NAMALWA (cell line): ENCODE data around the gene C9orf72.
"Not testable (repeated sequence)": the region's sequence is repeated elsewhere in the genome, so short reads cannot be mapped to it uniquely, and the experiment has no call there.

ENCODE experiments used
- DNase-seq: peaks from one replicate; pipeline ENCODE4 v3.0.0-alpha.2; 2015; ENCODE audit warnings: low spot score

Gene C9orf72

DNA sequence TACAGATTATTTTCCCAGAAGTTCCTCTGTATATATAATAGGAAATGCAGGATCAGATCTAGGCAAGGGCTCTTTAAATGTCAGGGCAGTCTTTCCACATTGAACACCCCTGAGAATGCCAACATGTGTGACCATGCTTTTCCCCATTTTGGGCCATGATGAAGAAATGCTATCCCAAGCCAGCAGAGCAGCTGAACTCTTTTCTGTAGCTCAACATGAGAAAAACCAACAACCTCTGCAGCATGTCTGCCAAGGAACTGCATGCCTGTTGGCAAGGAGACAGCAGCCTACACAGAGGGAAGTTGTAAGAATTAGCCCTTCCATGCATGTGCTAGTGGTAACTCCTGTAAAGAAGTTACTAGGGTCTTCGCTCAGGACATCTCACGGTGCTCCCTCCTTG, 58.7 kb downstream of the C9orf72 start:
- no peak for DNase-seq

DNA sequence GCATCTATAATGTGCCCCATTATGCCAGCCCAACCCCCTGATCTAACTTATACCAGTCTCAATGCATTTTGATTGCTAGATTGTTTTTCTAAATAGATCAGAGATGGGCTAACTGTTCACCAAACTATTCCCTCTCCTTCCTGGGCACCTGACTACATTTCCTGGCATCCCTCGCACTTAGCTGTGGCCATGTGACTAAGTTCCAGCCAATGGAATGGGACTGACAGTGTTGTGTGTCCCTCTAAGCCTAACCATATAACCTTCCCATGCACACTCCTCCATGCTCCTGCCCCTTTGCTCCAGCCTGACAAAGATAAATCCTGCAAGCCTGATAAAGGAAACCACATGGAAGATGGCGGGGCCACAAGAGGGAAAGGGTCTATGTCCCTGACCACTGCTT, 61.5 kb downstream of the C9orf72 start:
- no peak for DNase-seq

DNA sequence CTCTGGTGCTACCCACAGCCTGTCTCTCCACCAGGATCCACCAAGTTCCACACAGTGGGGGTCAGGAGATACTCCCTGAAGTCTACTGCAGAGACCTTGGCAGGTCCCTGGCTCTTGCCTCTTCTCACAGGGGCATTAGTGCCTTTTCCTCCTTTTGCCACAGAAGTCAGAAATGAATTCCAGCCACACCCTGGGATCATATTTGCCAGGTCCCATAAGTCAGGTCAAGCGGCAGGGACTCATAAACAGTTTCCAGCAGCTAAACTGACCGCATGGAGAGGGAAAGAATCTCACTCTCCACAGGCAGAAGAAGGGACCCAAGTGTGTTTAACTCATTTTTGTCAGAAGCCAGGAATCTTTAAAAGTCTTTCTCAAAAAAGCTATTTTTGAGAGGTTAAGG, 62.5 kb downstream of the C9orf72 start:
- DNase-seq, result no peak

DNA sequence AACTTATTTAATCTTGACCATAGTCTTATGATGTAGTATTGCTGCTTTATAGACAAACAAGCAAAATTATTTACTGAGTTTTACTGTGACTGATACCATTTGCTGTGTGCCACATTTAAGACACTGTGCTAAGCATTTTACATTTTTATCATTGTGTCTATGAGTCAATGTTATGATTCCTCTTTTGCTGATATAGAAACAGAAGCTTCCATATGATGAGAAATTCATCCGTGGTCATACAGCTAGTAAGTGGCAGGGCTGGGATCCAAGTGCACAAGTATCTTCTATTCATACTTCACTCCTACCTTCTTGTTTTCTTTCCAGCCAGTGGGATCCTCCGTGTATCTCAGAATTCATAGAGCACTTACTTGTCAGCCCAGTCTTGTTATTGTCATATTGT, 66.3 kb downstream of the C9orf72 start:
- DNase-seq, result no peak

DNA sequence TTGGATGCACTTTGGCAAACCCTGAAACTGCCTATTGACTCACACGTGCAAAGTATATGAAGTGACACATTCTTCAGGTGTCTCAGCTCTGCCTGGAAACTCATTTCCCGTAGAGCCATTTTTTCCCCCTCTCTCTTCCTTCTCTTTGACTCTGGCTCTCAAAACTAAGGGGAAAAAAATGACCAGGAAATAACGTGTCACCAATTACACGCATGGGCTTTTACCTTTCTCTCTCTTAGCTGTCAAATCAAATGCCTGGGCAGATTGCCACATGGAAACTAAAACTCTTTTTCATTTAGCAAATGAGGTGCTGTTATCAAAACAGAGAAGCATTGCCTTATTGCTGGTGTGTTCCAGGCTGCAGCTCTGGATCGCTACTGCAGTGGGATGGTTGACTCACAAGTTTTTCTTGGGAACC, 67.5 kb downstream of the C9orf72 start:
- no peak for DNase-seq

DNA sequence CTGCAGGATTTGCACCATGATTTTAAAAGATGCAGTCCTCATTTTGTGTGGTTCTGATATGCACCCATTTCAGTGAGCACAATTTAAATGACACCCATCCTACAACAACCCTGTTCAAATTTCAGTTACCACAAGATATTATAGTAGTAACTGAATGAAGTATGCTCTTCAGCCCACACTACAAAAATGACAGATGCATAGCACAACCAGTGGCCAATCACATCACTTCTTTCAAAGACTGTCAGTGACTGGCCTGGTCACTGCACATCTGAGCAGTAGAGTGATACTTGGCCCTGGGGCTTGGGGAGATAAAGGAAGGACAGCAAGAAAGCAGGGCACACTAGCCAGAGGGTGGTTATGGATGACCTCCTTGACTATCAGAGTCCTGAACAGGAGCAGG, 69.0 kb downstream of the C9orf72 start:
- no peak for DNase-seq

DNA sequence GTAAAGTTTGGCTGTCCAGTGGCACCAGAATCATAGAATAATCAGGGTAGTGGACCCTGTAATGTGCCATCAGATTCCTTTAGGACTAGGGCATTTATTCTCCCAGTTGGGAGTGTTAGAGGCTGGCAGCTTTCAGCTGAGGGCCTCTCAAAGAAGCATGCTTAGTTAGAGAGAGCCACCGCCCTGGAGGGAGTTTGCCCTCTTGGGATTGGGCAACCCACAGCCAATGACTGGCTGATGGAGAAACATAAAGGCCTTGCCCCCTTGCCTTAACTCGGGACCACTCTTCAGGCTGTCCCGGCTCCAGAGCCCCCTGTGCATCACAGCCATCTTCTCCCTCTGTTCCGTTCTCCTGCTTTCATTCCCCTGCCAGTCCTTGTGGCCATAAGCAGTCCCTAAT, 69.7 kb downstream of the C9orf72 start:
- DNase-seq, result no peak

DNA sequence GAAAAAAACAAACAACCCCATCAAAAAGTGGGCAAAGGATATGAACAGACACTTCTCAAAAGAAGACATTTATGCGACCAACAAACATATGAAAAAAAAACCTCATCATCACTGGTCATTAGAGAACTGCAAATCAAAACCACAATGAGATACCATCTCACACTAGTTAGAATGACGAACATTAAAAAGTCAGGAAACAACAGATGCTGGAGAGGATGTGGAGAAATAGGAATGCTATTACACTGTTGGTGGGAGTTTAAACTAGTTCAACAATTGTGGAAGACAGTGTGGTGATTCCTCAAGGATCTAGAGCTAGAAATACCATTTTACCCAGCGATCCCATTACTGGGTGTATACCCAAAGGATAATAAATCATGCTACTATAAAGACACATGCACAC, 72.4 kb downstream of the C9orf72 start:
- DNase-seq, result not testable (repeated sequence)

DNA sequence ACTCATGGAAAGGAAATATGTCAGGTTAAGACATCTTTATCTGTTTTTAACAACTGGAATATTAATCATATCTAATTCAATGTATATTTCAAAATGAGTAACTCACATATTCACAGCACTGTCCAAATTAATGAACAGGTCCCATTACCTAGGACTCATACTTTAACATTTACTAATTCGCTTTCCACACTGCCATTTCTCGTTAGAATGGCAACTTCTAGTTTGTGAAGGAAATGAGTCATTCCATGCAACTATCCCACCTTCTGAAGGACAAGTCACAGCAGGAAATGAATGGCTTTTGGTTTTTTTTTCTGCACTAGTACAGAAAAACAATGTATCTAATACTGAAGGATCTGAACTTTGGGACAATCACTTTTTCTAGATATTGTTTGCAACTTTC, 73.8 kb downstream of the C9orf72 start:
- no peak for DNase-seq

DNA sequence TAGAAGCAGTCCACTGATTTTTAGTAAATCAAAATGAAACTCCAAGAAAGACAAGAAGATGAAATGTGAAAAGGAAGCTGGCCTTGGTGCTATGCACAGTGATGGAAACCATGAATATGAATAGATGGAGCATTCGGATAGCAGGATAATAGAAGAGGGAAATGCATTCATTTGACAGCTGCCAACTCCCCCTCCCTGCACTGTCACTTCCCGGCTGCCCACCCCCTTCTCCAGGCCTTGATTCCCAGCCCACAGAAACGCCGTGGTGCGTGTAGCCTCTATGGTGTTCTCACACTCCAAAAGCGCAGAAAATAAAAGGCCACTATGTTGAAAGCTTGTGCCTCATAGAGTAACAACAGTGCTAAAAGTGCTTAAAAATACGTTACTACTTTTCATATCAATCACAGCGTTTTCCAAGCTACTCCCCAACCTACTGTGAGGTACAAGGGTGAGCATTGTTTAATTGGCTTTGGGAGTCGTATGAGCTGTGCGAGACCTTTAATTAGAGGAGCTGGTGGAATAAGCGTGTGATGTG, 75.3 kb downstream of the C9orf72 start:
- DNase-seq, result no peak
